Liver (tissue), 9 donors: Measurements from ENCODE around the gene SDK2. TPM values are rescaled to one million over a fixed set of nuclear protein-coding genes. Genes with fewer than 3 reads are reported as not detected.

Experiments used
- DNase-seq: peaks from one replicate; pipeline ENCODE4 v3.0.0-alpha.2; 2017; ENCODE audit warnings: low spot score
- H3K27ac ChIP-seq, 2 donors: one replicate each; pipeline ENCODE4 v1.7.0; 2013; ENCODE audit warnings: inconsistent platforms in 2 of 2, low read length in 2 of 2, control low read depth in 1 of 2, low read depth in 1 of 2, mild to moderate bottlenecking in 1 of 2
- H3K27me3 ChIP-seq, 4 donors: one replicate each; pipeline versions ENCODE4 v1.6.1 to v1.7.0; 2013; ENCODE audit warnings: low read length in 3 of 4, inconsistent platforms in 1 of 4, mild to moderate bottlenecking in 1 of 4, moderate library complexity in 1 of 4; ENCODE audit not compliant: control insufficient read depth in 4 of 4, insufficient read depth in 4 of 4
- H3K36me3 ChIP-seq, 4 donors: one replicate each; pipeline versions ENCODE4 v1.6.1 to v1.7.0; 2013; ENCODE audit warnings: low read length in 3 of 4, mild to moderate bottlenecking in 3 of 4, low read depth in 1 of 4, moderate library complexity in 1 of 4; ENCODE audit not compliant: control insufficient read depth in 4 of 4, insufficient read depth in 3 of 4
- H3K4me1 ChIP-seq, 4 donors: one replicate each; pipeline versions ENCODE4 v1.6.1 to v1.7.0; 2013; ENCODE audit warnings: low read length in 3 of 4, mild to moderate bottlenecking in 3 of 4, moderate library complexity in 1 of 4; ENCODE audit not compliant: control insufficient read depth in 4 of 4, insufficient read depth in 4 of 4
- H3K4me3 ChIP-seq, 3 donors: one replicate each; pipeline versions ENCODE4 v1.6.1 to v1.7.0; 2013; ENCODE audit warnings: low read length in 3 of 3, control low read depth in 1 of 3, low read depth in 1 of 3, mild to moderate bottlenecking in 1 of 3
- H3K9ac ChIP-seq, 2 donors: one replicate each; pipeline ENCODE4 v1.7.0; 2013; ENCODE audit warnings: low read length in 2 of 2, mild to moderate bottlenecking in 2 of 2, moderate library complexity in 2 of 2, control low read depth in 1 of 2, low read depth in 1 of 2
- H3K9me3 ChIP-seq, 4 donors: one replicate each; pipeline versions ENCODE4 v1.6.1 to v1.7.0; 2013; ENCODE audit warnings: low read length in 3 of 4; ENCODE audit not compliant: control insufficient read depth in 4 of 4
- ATF3 ChIP-seq: IDR thresholded peaks from 2 replicates; pipeline ENCODE4 v1.6.1; 2016; ENCODE audit warnings: antibody characterized with exemption
- CTCF ChIP-seq: fragments of 150-350 bp; IDR thresholded peaks from 2 replicates; pipeline ENCODE4 v1.5.1; 2017; ENCODE audit warnings: improper control_type of control experiment, low read depth, low read length; ENCODE audit not compliant: missing input control
- EGR1 ChIP-seq, 2 donors: IDR thresholded peaks; 2 replicates each; pipeline ENCODE4 v1.6.1; 2016 to 2018; ENCODE audit warnings: antibody characterized with exemption in 2 of 2, low read depth in 2 of 2
- FOXA1 ChIP-seq: IDR thresholded peaks from 2 replicates; pipeline ENCODE4 v1.6.1; 2016; ENCODE audit warnings: antibody characterized with exemption
- FOXA2 ChIP-seq: IDR thresholded peaks from 2 replicates; pipeline ENCODE4 v1.6.1; 2016; ENCODE audit warnings: antibody characterized with exemption
- GABPA ChIP-seq, 2 donors: IDR thresholded peaks in 1 of 2; conservative IDR thresholded peaks in 1 of 2; 2 replicates each; pipeline ENCODE4 v1.6.1; 2016; ENCODE audit warnings: antibody characterized with exemption in 2 of 2, mild to moderate bottlenecking in 1 of 2, moderate library complexity in 1 of 2
- HNF4A ChIP-seq, 2 donors: conservative IDR thresholded peaks; 2 replicates each; pipeline ENCODE4 v1.6.1; 2016; ENCODE audit warnings: antibody characterized with exemption in 2 of 2, mild to moderate bottlenecking in 2 of 2
- HNF4G ChIP-seq: IDR thresholded peaks from 2 replicates; pipeline ENCODE4 v1.6.1; 2016; ENCODE audit warnings: antibody characterized with exemption
- JUND ChIP-seq, 2 donors: IDR thresholded peaks; 2 replicates each; pipeline ENCODE4 v1.6.1; 2016; ENCODE audit warnings: antibody characterized with exemption in 2 of 2
- MAX ChIP-seq: IDR thresholded peaks from 2 replicates; pipeline ENCODE4 v1.6.1; 2016; ENCODE audit warnings: antibody characterized with exemption
- NR2F2 ChIP-seq: IDR thresholded peaks from 2 replicates; pipeline ENCODE4 v1.6.1; 2016; ENCODE audit warnings: antibody characterized with exemption
- RAD21 ChIP-seq, 2 donors: IDR thresholded peaks; 2 replicates each; pipeline ENCODE4 v1.6.1; 2016; ENCODE audit warnings: antibody characterized with exemption in 2 of 2, mild to moderate bottlenecking in 2 of 2
- REST ChIP-seq: IDR thresholded peaks from 2 replicates; pipeline ENCODE4 v1.6.1; 2016; ENCODE audit warnings: antibody characterized with exemption, mild to moderate bottlenecking
- RXRA ChIP-seq, 2 donors: IDR thresholded peaks; 2 replicates each; pipeline ENCODE4 v1.6.1; 2017 to 2018; ENCODE audit warnings: antibody characterized with exemption in 2 of 2, mild to moderate bottlenecking in 1 of 2
- SP1 ChIP-seq: IDR thresholded peaks from 2 replicates; pipeline ENCODE4 v1.6.1; 2018; ENCODE audit warnings: antibody characterized with exemption, mild to moderate bottlenecking
- TAF1 ChIP-seq: conservative IDR thresholded peaks from 2 replicates; pipeline ENCODE4 v1.6.1; 2016; ENCODE audit warnings: antibody characterized with exemption, mild to moderate bottlenecking
- YY1 ChIP-seq: IDR thresholded peaks from 2 replicates; pipeline ENCODE4 v1.6.1; 2016; ENCODE audit warnings: antibody characterized with exemption, mild to moderate bottlenecking
- ZBTB33 ChIP-seq: IDR thresholded peaks from 2 replicates; pipeline ENCODE4 v1.6.1; 2016; ENCODE audit warnings: antibody characterized with exemption
- WGBS: extraction: QIAGEN DNeasy Blood & Tissue Kit; methylation state at CpG from one replicate; pipeline ENCODE4 v1.1.7; 2013; 5-methylcytosine and 5-hydroxymethylcytosine counted together
- polyA plus RNA-seq, 2 donors: library from polyadenylated mRNA; stranded (reverse) in 1 of 2; unstranded in 1 of 2; fragments of 200-250 nt in 1 of 2; fragments of >200 nt in 1 of 2; fragmentation: Nextera tagmentation in 1 of 2; extraction: Ambion mirVana in 1 of 2; gene quantifications; one replicate each; pipeline versions ENCODE4 v1.2.1 to v1.2.3, GENCODE V29; 2013 to 2015
- total RNA-seq, 2 donors: library from RNA; depleted of rRNA; stranded (reverse); fragments of >200 nt; gene quantifications; one replicate each; pipeline ENCODE4 v1.2.3, GENCODE V29; 2014
- donor health status: healthy.
- donor health status: healthy.
- donor health status: healthy.
- donor health status: healthy.
- donor health status: healthy.

The SDK2 gene
- total and polyA plus RNA-seq, 4 donors: 0.05 to 0.42 (median 0.10) TPM

GRCh38 chr17:73469311-73469710 lies 174.9 kb downstream of the SDK2 start:
- Histone ChIP-seq H3K4me1 (peaks cover 0 to under 1% (median 0%) of the 10 kb centered on the region in 4 donors), H3K27ac (no peak overlapping the region), H3K4me3 (no peak overlapping the region), H3K27me3 (no peaks in the 10 kb centered on the region), H3K36me3 (no peaks in the 10 kb centered on the region), H3K9ac (no peak overlapping the region), H3K9me3 (no peaks in the 10 kb centered on the region)
- WGBS: 80% methylated on average over 4 of the region's 4 CpGs
- no peak for DNase-seq
- TF ChIP-seq HNF4G: no peak
- TF ChIP-seq REST: no peak
- no peak for TF ChIP-seq FOXA1
- TF ChIP-seq MAX: no peak
- no peak for TF ChIP-seq HNF4A (conservative IDR thresholded peaks at IDR 0.05)
- TF ChIP-seq RAD21 (IDR thresholded peaks at IDR 0.05): no peak
- TF ChIP-seq JUND (IDR thresholded peaks at IDR 0.05): no peak
- no peak for TF ChIP-seq FOXA2
- TF ChIP-seq SP1: no peak
- no peak for TF ChIP-seq YY1
- no peak for TF ChIP-seq ATF3
- TF ChIP-seq GABPA (IDR thresholded peaks at IDR 0.05 in 1 of 2, conservative IDR thresholded peaks at IDR 0.05 in 1 of 2): no peak
- TF ChIP-seq RXRA (IDR thresholded peaks at IDR 0.05): no peak
- no peak for TF ChIP-seq TAF1
- TF ChIP-seq EGR1 (IDR thresholded peaks at IDR 0.05; ENCODE audit: low read depth in 2 of 2): no peak
- TF ChIP-seq NR2F2: no peak
- no peak for TF ChIP-seq ZBTB33
- no peak for TF ChIP-seq CTCF
